Trophoblast cell (in vitro differentiated cells and primary cell): ENCODE data around the gene KIAA0408.

Experiments
- DNase-seq, 2 donors: peaks; one replicate each; pipeline ENCODE4 v3.0.0-alpha.2; 2016
- H2AFZ ChIP-seq: 2 replicates; pipeline ENCODE4 v1.6.1; 2013; ENCODE audit warnings: low read length, moderate library complexity, mild to moderate bottlenecking; ENCODE audit not compliant: insufficient read depth, poor library complexity
- H2AK5ac ChIP-seq: 2 replicates; pipeline ENCODE4 v1.6.1; 2013; ENCODE audit warnings: mild to moderate bottlenecking, low read length
- H2BK120ac ChIP-seq: 2 replicates; pipeline ENCODE4 v1.6.1; 2013; ENCODE audit warnings: low read length, mild to moderate bottlenecking, moderate library complexity; ENCODE audit not compliant: insufficient read depth, poor library complexity
- H2BK12ac ChIP-seq: 2 replicates; pipeline ENCODE4 v1.6.1; 2013; ENCODE audit warnings: mild to moderate bottlenecking, low read length, moderate library complexity
- H2BK5ac ChIP-seq: 2 replicates; pipeline ENCODE4 v1.6.1; 2013; ENCODE audit warnings: low read length, low read depth, moderate library complexity, mild to moderate bottlenecking; ENCODE audit not compliant: poor library complexity
- H3K14ac ChIP-seq: 2 replicates; pipeline ENCODE4 v1.6.1; 2013; ENCODE audit warnings: mild to moderate bottlenecking, low read length
- H3K18ac ChIP-seq: 2 replicates; pipeline ENCODE4 v1.6.1; 2013; ENCODE audit warnings: mild to moderate bottlenecking, low read length
- H3K23ac ChIP-seq: 2 replicates; pipeline ENCODE4 v1.6.1; 2013; ENCODE audit warnings: low read length
- H3K27ac ChIP-seq: 2 replicates; pipeline ENCODE4 v1.5.1; 2013; ENCODE audit warnings: low read depth, mild to moderate bottlenecking, inconsistent platforms, low read length, moderate library complexity
- H3K27me3 ChIP-seq: 2 replicates; pipeline ENCODE4 v1.6.1; 2013; ENCODE audit warnings: inconsistent platforms, mild to moderate bottlenecking, low read length, moderate library complexity; ENCODE audit not compliant: insufficient read depth
- H3K36me3 ChIP-seq, 2 experiments: 1 replicate in 1 of 2; 2 replicates in 1 of 2; pipeline ENCODE4 v1.6.1; 2013; ENCODE audit warnings: low read length in 2 of 2, mild to moderate bottlenecking in 2 of 2, moderate library complexity in 1 of 2; ENCODE audit not compliant: insufficient read depth in 2 of 2, control insufficient read depth in 1 of 2
- H3K4ac ChIP-seq: 2 replicates; pipeline ENCODE4 v1.6.1; 2013; ENCODE audit warnings: low read depth, mild to moderate bottlenecking, low read length, moderate library complexity
- H3K4me1 ChIP-seq, 2 experiments: 1 replicate in 1 of 2; 2 replicates in 1 of 2; pipeline ENCODE4 v1.6.1; 2013; ENCODE audit warnings: low read length in 2 of 2, mild to moderate bottlenecking in 2 of 2, moderate library complexity in 1 of 2; ENCODE audit not compliant: insufficient read depth in 2 of 2, control insufficient read depth in 1 of 2
- H3K4me2 ChIP-seq: 2 replicates; pipeline ENCODE4 v1.6.1; 2013; ENCODE audit warnings: inconsistent platforms, mild to moderate bottlenecking, low read length, moderate library complexity
- H3K4me3 ChIP-seq: 2 replicates; pipeline ENCODE4 v1.5.1; 2013; ENCODE audit warnings: mild to moderate bottlenecking, low read depth, low read length, inconsistent platforms
- H3K79me1 ChIP-seq: one replicate; pipeline ENCODE4 v1.6.1; 2013; ENCODE audit warnings: low read length
- H3K79me2 ChIP-seq: 2 replicates; pipeline ENCODE4 v1.6.1; 2013; ENCODE audit warnings: low read length, mild to moderate bottlenecking; ENCODE audit not compliant: control insufficient read depth, insufficient read depth, poor library complexity
- H3K9ac ChIP-seq: 2 replicates; pipeline ENCODE4 v1.6.1; 2013; ENCODE audit warnings: mild to moderate bottlenecking, low read length
- H3K9me3 ChIP-seq: 2 replicates; pipeline ENCODE4 v1.6.1; 2013; ENCODE audit warnings: low read depth, mild to moderate bottlenecking, control low read depth, inconsistent platforms, low read length; ENCODE audit not compliant: insufficient read depth
- H4K12ac ChIP-seq: 2 replicates; pipeline ENCODE4 v1.6.1; 2013; ENCODE audit warnings: low read depth, mild to moderate bottlenecking, low read length, moderate library complexity
- H4K8ac ChIP-seq: 2 replicates; pipeline ENCODE4 v1.6.1; 2013; ENCODE audit warnings: low read depth, mild to moderate bottlenecking, low read length, moderate library complexity
- H4K91ac ChIP-seq: one replicate; pipeline ENCODE4 v1.6.1; 2013; ENCODE audit warnings: low read depth, mild to moderate bottlenecking, low read length, moderate library complexity
- WGBS: extraction: QIAGEN DNeasy Blood & Tissue Kit; methylation state at CpG from one replicate; pipeline ENCODE4 v1.1.7; 2013; ENCODE audit warnings: missing lambda C conversion rate; ENCODE audit not compliant: insufficient read length, insufficient coverage; ENCODE audit errors: extremely low coverage; 5-methylcytosine and 5-hydroxymethylcytosine counted together

KIAA0408 gene

DNA sequence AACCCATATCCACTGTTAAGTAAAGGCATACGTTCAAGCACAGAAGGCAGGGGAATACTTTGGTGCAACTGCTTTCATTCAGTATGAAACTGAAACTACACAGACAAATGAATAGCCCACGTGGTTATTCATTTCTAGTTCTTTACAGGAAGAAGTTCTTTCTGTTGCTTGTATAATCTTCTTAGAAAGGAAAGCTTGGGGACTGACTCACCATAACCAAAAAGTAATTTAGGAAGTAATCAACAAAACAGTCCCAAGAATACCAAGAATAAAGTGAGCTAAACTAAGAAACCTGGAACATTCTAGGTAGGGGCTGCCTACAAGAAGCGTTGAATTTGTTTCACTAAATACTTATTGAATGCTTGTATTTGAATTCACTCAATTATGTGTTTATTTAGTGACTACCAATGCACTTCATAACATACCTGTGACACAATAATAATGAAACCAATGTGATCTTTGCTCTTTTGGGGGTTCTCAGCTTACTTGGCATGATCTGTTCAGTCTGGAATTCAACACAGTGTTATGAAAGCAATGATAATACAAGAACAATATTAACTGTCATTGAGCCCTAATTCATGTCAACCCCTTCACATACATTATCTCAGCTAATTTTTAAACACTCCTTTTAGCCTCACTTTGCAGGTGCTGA lies 25.1 kb upstream of the KIAA0408 start:
- DNase-seq, result no peak
- no peaks in the 10 kb centered on the region for H3K27me3 ChIP-seq
- H4K8ac ChIP-seq, result no peak overlapping the region
- H3K9ac ChIP-seq, result no peak overlapping the region
- no peaks in the 10 kb centered on the region for H3K79me2 ChIP-seq
- H3K14ac ChIP-seq, result no peak overlapping the region
- H3K4ac ChIP-seq, result no peak overlapping the region
- H3K79me1 ChIP-seq, result no peaks in the 10 kb centered on the region
- no CpG with 5 or more reads among the region's 3 CpGs for WGBS
- no peak overlapping the region for H4K91ac ChIP-seq
- no peak overlapping the region for H4K12ac ChIP-seq
- no peaks in the 10 kb centered on the region for H3K36me3 ChIP-seq
- H3K9me3 ChIP-seq, result no peaks in the 10 kb centered on the region
- no peak overlapping the region for H3K4me2 ChIP-seq
- no peak overlapping the region for H3K23ac ChIP-seq
- no peak overlapping the region for H2BK120ac ChIP-seq
- no peak overlapping the region for H2BK12ac ChIP-seq
- no peak overlapping the region for H3K18ac ChIP-seq
- H2AFZ ChIP-seq, result no peak overlapping the region
- H3K4me1 ChIP-seq, result no peaks in the 10 kb centered on the region
- H2AK5ac ChIP-seq, result no peak overlapping the region
- no peak overlapping the region for H3K4me3 ChIP-seq
- H3K27ac ChIP-seq, result no peak overlapping the region
- H2BK5ac ChIP-seq, result no peak overlapping the region

GRCh38 chr6:127483399-127484055 lies 24.3 kb upstream of the KIAA0408 start:
- no peak overlapping the region for H2BK120ac ChIP-seq
- no peaks in the 10 kb centered on the region for H3K4me1 ChIP-seq
- no peak overlapping the region for H3K4me2 ChIP-seq
- H3K18ac ChIP-seq, result no peak overlapping the region
- no peaks in the 10 kb centered on the region for H3K79me2 ChIP-seq
- H2BK5ac ChIP-seq, result no peak overlapping the region
- no peak overlapping the region for H2BK12ac ChIP-seq
- H3K4me3 ChIP-seq, result no peak overlapping the region
- no CpG with 5 or more reads among the region's 5 CpGs for WGBS
- no peak overlapping the region for H4K12ac ChIP-seq
- H4K91ac ChIP-seq, result no peak overlapping the region
- H3K23ac ChIP-seq, result no peak overlapping the region
- H3K9me3 ChIP-seq, result no peaks in the 10 kb centered on the region
- H2AK5ac ChIP-seq, result no peak overlapping the region
- H2AFZ ChIP-seq, result no peak overlapping the region
- no peak for DNase-seq
- no peaks in the 10 kb centered on the region for H3K79me1 ChIP-seq
- no peaks in the 10 kb centered on the region for H3K36me3 ChIP-seq
- no peak overlapping the region for H3K14ac ChIP-seq
- H4K8ac ChIP-seq, result no peak overlapping the region
- H3K9ac ChIP-seq, result no peak overlapping the region
- no peak overlapping the region for H3K4ac ChIP-seq
- no peak overlapping the region for H3K27ac ChIP-seq
- H3K27me3 ChIP-seq, result no peaks in the 10 kb centered on the region

- Histone ChIP-seq H4K12ac (no peak overlapping the region), H3K79me1 (no peaks in the 10 kb centered on the region), H2AFZ (no peak overlapping the region), H3K18ac (no peak overlapping the region), H2BK120ac (no peak overlapping the region), H3K36me3 (no peaks in the 10 kb centered on the region), H3K27ac (no peak overlapping the region), H3K14ac (no peak overlapping the region), H3K4ac (no peak overlapping the region), H3K79me2 (no peaks in the 10 kb centered on the region), H3K9me3 (no peaks in the 10 kb centered on the region), H4K91ac (no peak overlapping the region), H3K4me3 (no peak overlapping the region), H2BK5ac (no peak overlapping the region), H3K23ac (no peak overlapping the region), H2AK5ac (no peak overlapping the region), H3K4me2 (no peak overlapping the region), H4K8ac (no peak overlapping the region), H2BK12ac (no peak overlapping the region), H3K4me1 (no peaks in the 10 kb centered on the region), H3K9ac (no peak overlapping the region), H3K27me3 (no peaks in the 10 kb centered on the region)
- no peak for DNase-seq
- WGBS, result no CpG with 5 or more reads among the region's 2 CpGs
Measured at GRCh38 chr6:127482325-127482724, 23.1 kb upstream of the KIAA0408 start.

DNA sequence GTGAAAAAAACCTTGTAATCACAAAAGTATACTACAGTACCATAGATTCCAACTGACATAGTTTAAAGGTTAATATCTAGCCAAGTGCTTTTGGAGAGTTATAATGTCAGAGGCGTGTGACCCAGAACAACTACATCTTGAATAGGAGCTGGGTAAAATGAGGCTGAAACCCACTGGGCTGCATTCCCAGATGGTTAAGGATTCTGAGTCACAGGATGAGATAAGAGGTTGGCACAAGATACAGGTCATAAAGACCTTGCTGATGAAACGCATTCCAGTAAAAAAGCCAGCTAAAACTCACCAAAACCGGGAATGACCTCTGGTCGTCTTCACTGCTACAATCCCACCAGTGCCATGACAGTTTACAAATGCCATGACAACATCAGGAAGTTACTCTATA lies 22.4 kb upstream of the KIAA0408 start:
- Histone ChIP-seq H3K9ac (no peak overlapping the region), H3K27ac (no peak overlapping the region), H3K4me3 (no peak overlapping the region), H3K4ac (no peak overlapping the region), H3K79me1 (no peaks in the 10 kb centered on the region), H3K36me3 (no peaks in the 10 kb centered on the region), H2BK120ac (no peak overlapping the region), H3K9me3 (no peaks in the 10 kb centered on the region), H2BK5ac (no peak overlapping the region), H2AK5ac (no peak overlapping the region), H4K8ac (no peak overlapping the region), H3K4me1 (no peaks in the 10 kb centered on the region), H3K27me3 (no peaks in the 10 kb centered on the region), H3K4me2 (no peak overlapping the region), H3K14ac (no peak overlapping the region), H3K79me2 (no peaks in the 10 kb centered on the region), H2AFZ (no peak overlapping the region), H3K23ac (no peak overlapping the region), H3K18ac (no peak overlapping the region), H2BK12ac (no peak overlapping the region), H4K91ac (no peak overlapping the region), H4K12ac (no peak overlapping the region)
- WGBS, result no CpG with 5 or more reads among the region's 4 CpGs
- DNase-seq, result peak in 1 of 2 donors; percentile 48
